H9 (cell line): ENCODE data around the gene STRA6. TPM values are rescaled to one million over a fixed set of nuclear protein-coding genes. Genes with fewer than 3 reads are reported as not detected.

ENCODE experiments used
- DNase-seq: peaks from one replicate; pipeline ENCODE4 v3.0.0-alpha.2; 2017
- H2AFZ ChIP-seq: one replicate; pipeline ENCODE4 v1.6.1; 2013; ENCODE audit warnings: mild to moderate bottlenecking, low read length, control low read depth, moderate library complexity
- H2AK5ac ChIP-seq: 2 replicates; pipeline ENCODE4 v1.6.1; 2013; ENCODE audit warnings: low read length, control low read depth, mixed read lengths; ENCODE audit not compliant: insufficient read length
- H2BK120ac ChIP-seq: one replicate; pipeline ENCODE4 v1.6.1; 2013; ENCODE audit warnings: low read depth, mild to moderate bottlenecking, low read length, control low read depth, inconsistent platforms; ENCODE audit not compliant: poor library complexity, severe bottlenecking
- H2BK12ac ChIP-seq: 2 replicates; pipeline ENCODE4 v1.6.1; 2013; ENCODE audit warnings: low read length, control low read depth, mixed read lengths, low read depth; ENCODE audit not compliant: insufficient read length
- H2BK15ac ChIP-seq: 2 replicates; pipeline ENCODE4 v1.6.1; 2013; ENCODE audit warnings: low read depth, low read length, control low read depth
- H2BK20ac ChIP-seq: one replicate; pipeline ENCODE4 v1.6.1; 2013; ENCODE audit warnings: low read depth, mild to moderate bottlenecking, low read length, control low read depth, inconsistent platforms; ENCODE audit not compliant: poor library complexity, severe bottlenecking
- H2BK5ac ChIP-seq: 2 replicates; pipeline ENCODE4 v1.6.1; 2013; ENCODE audit warnings: low read length, control low read depth, mixed read lengths; ENCODE audit not compliant: insufficient read length
- H3K14ac ChIP-seq: 2 replicates; pipeline ENCODE4 v1.6.1; 2013; ENCODE audit warnings: low read length, control low read depth; ENCODE audit not compliant: insufficient read depth
- H3K18ac ChIP-seq: 2 replicates; pipeline ENCODE4 v1.6.1; 2013; ENCODE audit warnings: low read depth, mild to moderate bottlenecking, mixed read lengths, low read length, control low read depth; ENCODE audit not compliant: insufficient read length
- H3K23ac ChIP-seq: 2 replicates; pipeline ENCODE4 v1.6.1; 2013; ENCODE audit warnings: low read length, control low read depth, mixed read lengths, low read depth; ENCODE audit not compliant: insufficient read length
- H3K23me2 ChIP-seq: 2 replicates; pipeline ENCODE4 v1.6.1; 2013; ENCODE audit warnings: low read depth, mild to moderate bottlenecking, mixed read lengths, low read length, control low read depth; ENCODE audit not compliant: insufficient read length, poor library complexity, severe bottlenecking
- H3K27ac ChIP-seq: 2 replicates; pipeline ENCODE4 v1.5.1; 2013; ENCODE audit warnings: low read length, control low read depth, mixed read lengths, low read depth; ENCODE audit not compliant: insufficient read length
- H3K27me3 ChIP-seq: 2 replicates; pipeline ENCODE4 v1.6.1; 2013; ENCODE audit warnings: low read length, control low read depth, inconsistent platforms; ENCODE audit not compliant: insufficient read depth
- H3K4ac ChIP-seq: 2 replicates; pipeline ENCODE4 v1.6.1; 2013; ENCODE audit warnings: low read depth, mild to moderate bottlenecking, control low read depth, inconsistent platforms, low read length, moderate library complexity
- H3K4me1 ChIP-seq: 2 replicates; pipeline ENCODE4 v1.6.1; 2013; ENCODE audit warnings: low read length, control low read depth, inconsistent platforms; ENCODE audit not compliant: insufficient read depth
- H3K4me2 ChIP-seq: 2 replicates; pipeline ENCODE4 v1.6.1; 2013; ENCODE audit warnings: low read length, control low read depth, mixed read lengths; ENCODE audit not compliant: insufficient read length, insufficient read depth
- H3K56ac ChIP-seq: 2 replicates; pipeline ENCODE4 v1.6.1; 2013; ENCODE audit warnings: low read depth, mild to moderate bottlenecking, mixed read lengths, low read length, control low read depth; ENCODE audit not compliant: insufficient read length
- H3K79me1 ChIP-seq: 2 replicates; pipeline ENCODE4 v1.6.1; 2013; ENCODE audit warnings: low read depth, mild to moderate bottlenecking, moderate library complexity, low read length, control low read depth, inconsistent platforms; ENCODE audit not compliant: insufficient read depth, poor library complexity, severe bottlenecking
- H3K79me2 ChIP-seq: 2 replicates; pipeline ENCODE4 v1.6.1; 2013; ENCODE audit warnings: low read length, control low read depth, inconsistent platforms; ENCODE audit not compliant: insufficient read depth
- H3K9ac ChIP-seq: 2 replicates; pipeline ENCODE4 v1.6.1; 2013; ENCODE audit warnings: low read length, control low read depth, mixed read lengths; ENCODE audit not compliant: insufficient read length; ENCODE audit errors: extremely low read depth
- H3K9me3 ChIP-seq: one replicate; pipeline ENCODE4 v1.6.1; 2013; ENCODE audit warnings: low read depth, low read length, inconsistent platforms; ENCODE audit not compliant: control insufficient read depth
- H3T11ph ChIP-seq: one replicate; pipeline ENCODE4 v1.6.1; 2013; ENCODE audit warnings: mild to moderate bottlenecking, low read length, control low read depth, inconsistent platforms
- H4K20me1 ChIP-seq: one replicate; pipeline ENCODE4 v1.6.1; 2013; ENCODE audit not compliant: control insufficient read depth, insufficient read length, insufficient read depth
- H4K5ac ChIP-seq: 2 replicates; pipeline ENCODE4 v1.6.1; 2013; ENCODE audit warnings: low read depth, mild to moderate bottlenecking, mixed read lengths, low read length, control low read depth; ENCODE audit not compliant: insufficient read length
- H4K8ac ChIP-seq: replicated peaks from 2 replicates; pipeline ENCODE4 v1.6.1; 2013; ENCODE audit warnings: low read length, control low read depth, mixed read lengths, low read depth; ENCODE audit not compliant: insufficient read length
- H4K91ac ChIP-seq: 2 replicates; pipeline ENCODE4 v1.6.1; 2013; ENCODE audit warnings: low read depth, mild to moderate bottlenecking, moderate library complexity, mixed read lengths, low read length, control low read depth; ENCODE audit not compliant: insufficient read length
- H3K27ac Mint-ChIP-seq, 3 experiments: 2 replicates in 2 of 3; 3 replicates in 1 of 3; pipeline ENCODE4 v1.8.0; 2020 to 2021; ENCODE audit warnings: mixed read lengths in 3 of 3, mild to moderate bottlenecking in 1 of 3, moderate library complexity in 1 of 3
- H3K27me3 Mint-ChIP-seq: 2 replicates; pipeline ENCODE4 v1.8.0; 2021; ENCODE audit warnings: low read depth, mild to moderate bottlenecking, moderate library complexity, mixed read lengths
- H3K36me3 Mint-ChIP-seq, 3 experiments: 2 replicates in 2 of 3; 3 replicates in 1 of 3; pipeline ENCODE4 v1.8.0; 2020 to 2021; ENCODE audit warnings: low read depth in 3 of 3, mixed read lengths in 3 of 3; ENCODE audit not compliant: insufficient read depth in 1 of 3
- H3K4me1 Mint-ChIP-seq, 2 experiments: 2 replicates each; pipeline ENCODE4 v1.8.0; 2020; ENCODE audit warnings: mixed read lengths in 2 of 2
- H3K4me3 Mint-ChIP-seq, 2 experiments: 2 replicates in 1 of 2; 3 replicates in 1 of 2; pipeline ENCODE4 v1.8.0; 2020 to 2021; ENCODE audit warnings: mild to moderate bottlenecking in 2 of 2, mixed read lengths in 2 of 2, moderate library complexity in 1 of 2
- H3K9me3 Mint-ChIP-seq, 2 experiments: 2 replicates in 1 of 2; 3 replicates in 1 of 2; pipeline ENCODE4 v1.8.0; 2020; ENCODE audit warnings: mild to moderate bottlenecking in 2 of 2, mixed read lengths in 2 of 2, moderate library complexity in 1 of 2
- CTCF ChIP-seq: fragments of 200-600 bp; sonication (generic); conservative IDR thresholded peaks from 3 replicates; pipeline ENCODE4 v1.8.0; 2021; ENCODE audit warnings: antibody characterized with exemption, mild to moderate bottlenecking
- WGBS: extraction: QIAGEN DNeasy Blood & Tissue Kit; methylation state at CpG from one replicate; pipeline ENCODE4 v1.1.7; 2013; ENCODE audit warnings: missing lambda C conversion rate, low lambda C conversion rate, mixed read lengths; ENCODE audit not compliant: insufficient read length; ENCODE audit errors: extremely low coverage; 5-methylcytosine and 5-hydroxymethylcytosine counted together
- total RNA-seq: library from RNA; stranded (reverse); gene quantifications from 2 replicates; pipeline ENCODE4 v1.2.1, GENCODE V29; 2021

Gene STRA6
- total RNA-seq, 1 experiment from 2014 or later, result 12.8 TPM

GRCh38 chr15:74208901-74209559 is 6.4 kb upstream of the STRA6 start:
- Histone ChIP-seq H4K5ac (no peak overlapping the region), H3K23ac (no peak overlapping the region), H2BK120ac (no peak overlapping the region), H3K14ac (no peak overlapping the region), H3K4me1 (peaks cover 14% of the 10 kb centered on the region; the same call in 1 of the 2 replicates), H3K4me2 (peak overlapping the region; percentile 12), H3K4ac (no peak overlapping the region), H4K8ac (no peak overlapping the region), H3K79me1 (no peaks in the 10 kb centered on the region), H3K27me3 (no peaks in the 10 kb centered on the region), H2BK12ac (no peak overlapping the region), H2AFZ (no peak overlapping the region), H3K9me3 (no peaks in the 10 kb centered on the region), H2BK5ac (no peak overlapping the region), H4K20me1 (no peaks in the 10 kb centered on the region), H4K91ac (no peak overlapping the region), H3K9ac (no peak overlapping the region), H3K27ac (no peak overlapping the region), H2BK20ac (no peak overlapping the region), H3K23me2 (peaks cover 6% of the 10 kb centered on the region), H3K79me2 (no peaks in the 10 kb centered on the region), H3T11ph (no peak overlapping the region), H3K18ac (no peak overlapping the region), H3K56ac (no peak overlapping the region), H2BK15ac (no peak overlapping the region), H2AK5ac (no peak overlapping the region)
- Mint-ChIP-seq H3K9me3 (no peaks in the 10 kb centered on the region), H3K27me3 (peaks cover 48% of the 10 kb centered on the region), H3K4me1 (peaks cover 72 to 75% of the 10 kb centered on the region in 2 experiments), H3K4me3 (peak overlapping the region; percentile 40 to 73), H3K27ac (peak overlapping the region; percentile 81 to 95 (median 85)), H3K36me3 (peaks cover 11 to 20% (median 13%) of the 10 kb centered on the region in 3 experiments)
- peak; percentile 78 for DNase-seq
- no CpG with 5 or more reads among the region's 11 CpGs for WGBS
- no peak for TF ChIP-seq CTCF
